NB4 (cell line): ENCODE results near the gene LYPD6B.

Experiments used
- DNase-seq: peaks from one replicate; pipeline ENCODE4 v3.0.0; 2010; ENCODE audit warnings: low read depth
- H3K4me3 ChIP-seq: one replicate; pipeline ENCODE4 v1.5.1; 2011; ENCODE audit warnings: mild to moderate bottlenecking, low read depth, low read length, moderate library complexity
- CTCF ChIP-seq: IDR thresholded peaks from one replicate; pipeline ENCODE4 v1.5.1; 2012; ENCODE audit warnings: low read depth, low read length
- MAX ChIP-seq: IDR thresholded peaks from 2 replicates; pipeline ENCODE4 v1.6.1; 2011; ENCODE audit warnings: low read depth, low read length
- MYC ChIP-seq: IDR thresholded peaks from 2 replicates; pipeline ENCODE4 v1.6.1; 2011; ENCODE audit warnings: low read depth, low read length
- POLR2A ChIP-seq: IDR thresholded peaks from 2 replicates; pipeline ENCODE4 v1.6.1; 2011; ENCODE audit warnings: mild to moderate bottlenecking; ENCODE audit not compliant: insufficient read length; ENCODE audit errors: extremely low read depth

The LYPD6B gene

GRCh38 chr2:149143734-149144133 lies 105.2 kb downstream of the LYPD6B start:
- DNase-seq, result no peak
- H3K4me3 ChIP-seq, result no peak overlapping the region
- no peak for TF ChIP-seq POLR2A
- TF ChIP-seq MAX, result no peak
- no peak for TF ChIP-seq MYC
- no peak for TF ChIP-seq CTCF

- no peak overlapping the region for H3K4me3 ChIP-seq
- no peak for DNase-seq
Observed at GRCh38 chr2:149145314-149146295, 107.1 kb downstream of the LYPD6B start.

GRCh38 chr2:149146876-149147275 lies 108.4 kb downstream of the LYPD6B start:
- no peak for TF ChIP-seq POLR2A
- no peak overlapping the region for H3K4me3 ChIP-seq
- no peak for DNase-seq

More at GRCh38 chr2:149145314-149146295, 107.1 kb downstream of the LYPD6B start:
- TF ChIP-seq MYC (no peak), MAX (no peak), CTCF (no peak)

GRCh38 chr2:149148194-149149006 lies 109.9 kb downstream of the LYPD6B start:
- TF ChIP-seq POLR2A, result no peak
- no peak for TF ChIP-seq MYC
- TF ChIP-seq CTCF, result no peak
- TF ChIP-seq MAX, result no peak
- H3K4me3 ChIP-seq, result no peak overlapping the region
- DNase-seq, result no peak

GRCh38 chr2:149149007-149149297 lies 110.5 kb downstream of the LYPD6B start:
- TF ChIP-seq POLR2A, result no peak
- TF ChIP-seq CTCF, result no peak
- TF ChIP-seq MAX, result no peak
- TF ChIP-seq MYC, result no peak
- H3K4me3 ChIP-seq, result no peak overlapping the region
- no peak for DNase-seq

GRCh38 chr2:149152469-149152953 lies 114.0 kb downstream of the LYPD6B start:
- H3K4me3 ChIP-seq, result no peak overlapping the region
- TF ChIP-seq MYC, result no peak
- TF ChIP-seq CTCF, result no peak
- TF ChIP-seq MAX, result no peak
- no peak for TF ChIP-seq POLR2A
- DNase-seq, result peak; percentile 93
